Vagina (tissue), 2 donors: ENCODE results near the gene PRF1.

Experiments used
- CTCF ChIP-seq, 3 experiments: fragments of 450-650 bp in 2 of 3; fragments of 200-600 bp in 1 of 3; sonication (generic) in 1 of 3; IDR thresholded peaks; one replicate each; pipeline ENCODE4 v1.5.1; 2017 to 2019; ENCODE audit warnings: antibody characterized with exemption in 3 of 3, mild to moderate bottlenecking in 2 of 3, moderate library complexity in 2 of 3
- POLR2A ChIP-seq, 2 donors: fragments of 450-650 bp; IDR thresholded peaks; one replicate each; pipeline ENCODE4 v1.6.1; 2017; ENCODE audit warnings: antibody characterized with exemption in 2 of 2, mild to moderate bottlenecking in 2 of 2, moderate library complexity in 2 of 2
- POLR2AphosphoS5 ChIP-seq, 2 donors: sonication (generic); formaldehyde crosslinking; IDR thresholded peaks; one replicate each; pipeline ENCODE4 v1.9.0; 2017; ENCODE audit warnings: antibody characterized with exemption in 2 of 2, mild to moderate bottlenecking in 2 of 2, low read depth in 1 of 2; ENCODE audit not compliant: insufficient read depth in 1 of 2

- TF ChIP-seq POLR2A (IDR thresholded peaks at IDR 0.05) (no peak), POLR2AphosphoS5 (IDR thresholded peaks at IDR 0.05; ENCODE audit: insufficient read depth in 1 of 2, low read depth in 1 of 2) (no peak), CTCF (IDR thresholded peaks at IDR 0.05) (no peak)
Measured at GRCh38 chr10:70650104-70650503, 47.6 kb upstream of the PRF1 start.
